ENCODE results near the gene AAK1. TPM values are rescaled to one million over a fixed set of nuclear protein-coding genes. Genes with fewer than 3 reads are reported as not detected.

AAK1 gene
- polyA plus RNA-seq, 1 of the 3 experiments (the other 2 are of a cell fraction), result 13.4 TPM

DNA sequence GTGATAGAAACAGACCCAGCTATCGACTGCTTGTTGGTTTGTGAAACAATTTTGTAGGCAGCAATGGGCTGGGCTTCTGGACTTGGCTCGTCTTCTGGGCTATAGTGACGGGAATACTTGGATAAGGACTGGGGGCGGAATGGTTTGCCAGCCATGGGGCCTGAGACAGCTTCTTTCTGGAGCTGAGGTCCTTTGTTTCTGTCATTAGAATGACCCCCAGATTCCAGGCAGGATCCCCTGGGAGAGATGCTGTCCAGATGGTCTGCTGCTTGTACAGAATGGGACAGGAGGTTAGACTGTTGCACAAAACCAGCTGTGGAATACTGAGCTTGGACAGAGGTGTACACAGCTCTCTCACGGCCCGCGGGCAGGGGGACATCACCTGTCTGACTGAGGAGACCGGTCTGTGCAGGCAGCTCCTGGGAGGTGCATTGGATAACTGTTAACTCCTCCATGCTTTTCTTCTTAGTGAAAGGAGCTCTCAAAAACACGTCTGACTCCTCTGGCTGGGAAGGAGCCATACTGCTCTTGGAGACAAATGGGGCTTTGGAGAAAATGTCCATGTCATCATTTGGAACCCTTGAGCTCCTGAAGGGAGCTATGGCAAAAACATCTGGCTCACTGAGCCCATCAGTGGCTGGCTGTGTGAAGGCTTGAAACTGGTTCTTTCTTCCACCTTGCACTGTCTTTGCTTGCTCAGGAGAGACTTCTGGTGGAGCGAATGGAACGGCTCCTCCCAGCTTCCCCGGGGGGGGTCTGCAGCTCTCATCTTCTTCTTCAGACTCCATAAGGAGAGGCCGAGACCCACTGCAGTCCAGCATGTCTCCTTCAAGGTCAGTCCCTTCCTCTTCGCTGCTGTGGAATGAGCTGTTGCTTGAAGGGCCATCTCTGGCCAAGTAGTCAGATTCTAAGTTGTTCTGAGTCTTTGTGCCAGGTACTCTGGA lies 177.8 kb downstream of the AAK1 start (continued):
- TF ChIP-seq, protein P1, sequence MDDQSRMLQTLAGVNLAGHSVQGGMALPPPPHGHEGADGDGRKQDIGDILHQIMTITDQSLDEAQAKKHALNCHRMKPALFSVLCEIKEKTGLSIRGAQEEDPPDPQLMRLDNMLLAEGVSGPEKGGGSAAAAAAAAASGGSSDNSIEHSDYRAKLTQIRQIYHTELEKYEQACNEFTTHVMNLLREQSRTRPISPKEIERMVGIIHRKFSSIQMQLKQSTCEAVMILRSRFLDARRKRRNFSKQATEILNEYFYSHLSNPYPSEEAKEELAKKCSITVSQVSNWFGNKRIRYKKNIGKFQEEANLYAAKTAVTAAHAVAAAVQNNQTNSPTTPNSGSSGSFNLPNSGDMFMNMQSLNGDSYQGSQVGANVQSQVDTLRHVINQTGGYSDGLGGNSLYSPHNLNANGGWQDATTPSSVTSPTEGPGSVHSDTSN (IDR thresholded peaks at IDR 0.05), result no peak

DNA sequence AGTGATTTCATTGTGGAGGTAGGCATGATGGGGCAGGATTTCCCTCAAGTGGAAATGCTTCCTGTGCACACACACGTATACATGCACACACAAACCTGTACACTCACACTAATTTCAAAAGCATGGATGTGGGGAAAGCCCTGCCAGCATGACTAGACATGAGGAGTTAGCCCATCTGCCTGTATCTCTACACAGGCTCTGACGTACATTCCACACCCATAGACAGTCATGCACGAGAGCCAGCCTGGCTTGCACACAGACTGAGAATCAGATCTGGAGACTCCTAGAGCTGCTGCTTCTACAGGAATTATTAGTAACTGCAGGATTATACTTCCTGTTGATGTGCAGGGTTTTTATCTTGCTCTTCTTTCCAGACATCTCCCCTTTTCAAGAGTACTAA lies 179.0 kb downstream of the AAK1 start:
- no peaks in the 10 kb centered on the region for H3K9me3 ChIP-seq
- H3K4me1 ChIP-seq (ENCODE audit: control insufficient read depth in 1 of 2, insufficient read depth in 2 of 2, low read depth in 1 of 2, low read length in 1 of 2), result no peaks in the 10 kb centered on the region; a peak in 1 of 4 replicates
- H3K9me2 ChIP-seq, result no peaks in the 10 kb centered on the region
- no peak for DNase-seq
- H4K20me1 ChIP-seq (ENCODE audit: insufficient read depth), result no peaks in the 10 kb centered on the region
- 95% methylated on average over 3 of the region's 3 CpGs for WGBS (ENCODE audit: low lambda C conversion rate)
- POLR2A ChIA-PET, result no interaction called here
- no peak overlapping the region for H3K4me2 ChIP-seq
- H3K27ac ChIP-seq (ENCODE audit: low read depth in 2 of 2, low read length in 1 of 2), result no peak overlapping the region; a peak in 1 of 4 replicates
- no peaks in the 10 kb centered on the region for H3K27me3 ChIP-seq (ENCODE audit: insufficient read depth)
- H2AFZ ChIP-seq (ENCODE audit: low read depth), result no peak overlapping the region
- H3K4me3 ChIP-seq (ENCODE audit: low read depth in 2 of 2, low read length in 1 of 2), result no peak overlapping the region
- CTCF ChIA-PET, result interaction anchor here (0.9 kb wide), 1 partner anchor 452 kb away, joined by 3 read pairs; the partner anchor contains the start of gene ANTXR1
- no peaks in the 10 kb centered on the region for H3K79me2 ChIP-seq (ENCODE audit: insufficient read depth)
- H3F3A ChIP-seq (replicated peaks; ENCODE audit: insufficient read depth), result no peaks in the 10 kb centered on the region
- H3K9ac ChIP-seq, result no peak overlapping the region
- peaks cover 23 to 35% of the 10 kb centered on the region in 2 experiments for H3K36me3 ChIP-seq (replicated peaks in 1 of 2; ENCODE audit: control insufficient read depth in 1 of 2, insufficient read depth in 2 of 2, low read length in 1 of 2)
- TF ChIP-seq RXRA (IDR thresholded peaks at IDR 0.05; ENCODE audit: borderline replicate concordance, low read depth) (no peak), GABPA (IDR thresholded peaks at IDR 0.05; ENCODE audit: low read depth) (no peak), RFX5 (IDR thresholded peaks at IDR 0.05; ENCODE audit: low read length) (no peak), YY1 (IDR thresholded peaks at IDR 0.05; ENCODE audit: low read depth) (no peak), FOXM1 (IDR thresholded peaks at IDR 0.05; ENCODE audit: low read depth) (no peak), POLR2AphosphoS5 (IDR thresholded peaks at IDR 0.05; ENCODE audit: low read depth, low read length) (no peak), CHD2 (IDR thresholded peaks at IDR 0.05; ENCODE audit: low read length, partially characterized antibody) (no peak), MEF2A (IDR thresholded peaks at IDR 0.05; ENCODE audit: borderline replicate concordance, low read depth) (no peak), ELF1 (IDR thresholded peaks at IDR 0.05) (no peak), RAD21 (IDR thresholded peaks at IDR 0.05; ENCODE audit: low read length) (no peak), TEAD4 (IDR thresholded peaks at IDR 0.05; ENCODE audit: borderline replicate concordance, insufficient read depth) (no peak), JUND (IDR thresholded peaks at IDR 0.05) (no peak), EZH2phosphoT487 (IDR thresholded peaks at IDR 0.05; ENCODE audit: borderline replicate concordance, low read depth) (no peak)
- TF ChIP-seq, protein P2, sequence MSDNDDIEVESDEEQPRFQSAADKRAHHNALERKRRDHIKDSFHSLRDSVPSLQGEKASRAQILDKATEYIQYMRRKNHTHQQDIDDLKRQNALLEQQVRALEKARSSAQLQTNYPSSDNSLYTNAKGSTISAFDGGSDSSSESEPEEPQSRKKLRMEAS (IDR thresholded peaks at IDR 0.05; ENCODE audit: low read depth), result no peak
- TF ChIP-seq, protein P3, sequence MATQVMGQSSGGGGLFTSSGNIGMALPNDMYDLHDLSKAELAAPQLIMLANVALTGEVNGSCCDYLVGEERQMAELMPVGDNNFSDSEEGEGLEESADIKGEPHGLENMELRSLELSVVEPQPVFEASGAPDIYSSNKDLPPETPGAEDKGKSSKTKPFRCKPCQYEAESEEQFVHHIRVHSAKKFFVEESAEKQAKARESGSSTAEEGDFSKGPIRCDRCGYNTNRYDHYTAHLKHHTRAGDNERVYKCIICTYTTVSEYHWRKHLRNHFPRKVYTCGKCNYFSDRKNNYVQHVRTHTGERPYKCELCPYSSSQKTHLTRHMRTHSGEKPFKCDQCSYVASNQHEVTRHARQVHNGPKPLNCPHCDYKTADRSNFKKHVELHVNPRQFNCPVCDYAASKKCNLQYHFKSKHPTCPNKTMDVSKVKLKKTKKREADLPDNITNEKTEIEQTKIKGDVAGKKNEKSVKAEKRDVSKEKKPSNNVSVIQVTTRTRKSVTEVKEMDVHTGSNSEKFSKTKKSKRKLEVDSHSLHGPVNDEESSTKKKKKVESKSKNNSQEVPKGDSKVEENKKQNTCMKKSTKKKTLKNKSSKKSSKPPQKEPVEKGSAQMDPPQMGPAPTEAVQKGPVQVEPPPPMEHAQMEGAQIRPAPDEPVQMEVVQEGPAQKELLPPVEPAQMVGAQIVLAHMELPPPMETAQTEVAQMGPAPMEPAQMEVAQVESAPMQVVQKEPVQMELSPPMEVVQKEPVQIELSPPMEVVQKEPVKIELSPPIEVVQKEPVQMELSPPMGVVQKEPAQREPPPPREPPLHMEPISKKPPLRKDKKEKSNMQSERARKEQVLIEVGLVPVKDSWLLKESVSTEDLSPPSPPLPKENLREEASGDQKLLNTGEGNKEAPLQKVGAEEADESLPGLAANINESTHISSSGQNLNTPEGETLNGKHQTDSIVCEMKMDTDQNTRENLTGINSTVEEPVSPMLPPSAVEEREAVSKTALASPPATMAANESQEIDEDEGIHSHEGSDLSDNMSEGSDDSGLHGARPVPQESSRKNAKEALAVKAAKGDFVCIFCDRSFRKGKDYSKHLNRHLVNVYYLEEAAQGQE (IDR thresholded peaks at IDR 0.05; ENCODE audit: low read depth, low read length), result no peak
- TF ChIP-seq, protein P4, sequence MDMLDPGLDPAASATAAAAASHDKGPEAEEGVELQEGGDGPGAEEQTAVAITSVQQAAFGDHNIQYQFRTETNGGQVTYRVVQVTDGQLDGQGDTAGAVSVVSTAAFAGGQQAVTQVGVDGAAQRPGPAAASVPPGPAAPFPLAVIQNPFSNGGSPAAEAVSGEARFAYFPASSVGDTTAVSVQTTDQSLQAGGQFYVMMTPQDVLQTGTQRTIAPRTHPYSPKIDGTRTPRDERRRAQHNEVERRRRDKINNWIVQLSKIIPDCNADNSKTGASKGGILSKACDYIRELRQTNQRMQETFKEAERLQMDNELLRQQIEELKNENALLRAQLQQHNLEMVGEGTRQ (IDR thresholded peaks at IDR 0.05; ENCODE audit: borderline replicate concordance, low read depth, low read length), result no peak
- TF ChIP-seq, protein P5, sequence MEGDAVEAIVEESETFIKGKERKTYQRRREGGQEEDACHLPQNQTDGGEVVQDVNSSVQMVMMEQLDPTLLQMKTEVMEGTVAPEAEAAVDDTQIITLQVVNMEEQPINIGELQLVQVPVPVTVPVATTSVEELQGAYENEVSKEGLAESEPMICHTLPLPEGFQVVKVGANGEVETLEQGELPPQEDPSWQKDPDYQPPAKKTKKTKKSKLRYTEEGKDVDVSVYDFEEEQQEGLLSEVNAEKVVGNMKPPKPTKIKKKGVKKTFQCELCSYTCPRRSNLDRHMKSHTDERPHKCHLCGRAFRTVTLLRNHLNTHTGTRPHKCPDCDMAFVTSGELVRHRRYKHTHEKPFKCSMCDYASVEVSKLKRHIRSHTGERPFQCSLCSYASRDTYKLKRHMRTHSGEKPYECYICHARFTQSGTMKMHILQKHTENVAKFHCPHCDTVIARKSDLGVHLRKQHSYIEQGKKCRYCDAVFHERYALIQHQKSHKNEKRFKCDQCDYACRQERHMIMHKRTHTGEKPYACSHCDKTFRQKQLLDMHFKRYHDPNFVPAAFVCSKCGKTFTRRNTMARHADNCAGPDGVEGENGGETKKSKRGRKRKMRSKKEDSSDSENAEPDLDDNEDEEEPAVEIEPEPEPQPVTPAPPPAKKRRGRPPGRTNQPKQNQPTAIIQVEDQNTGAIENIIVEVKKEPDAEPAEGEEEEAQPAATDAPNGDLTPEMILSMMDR (IDR thresholded peaks at IDR 0.05), result no peak
- TF ChIP-seq, protein P6, sequence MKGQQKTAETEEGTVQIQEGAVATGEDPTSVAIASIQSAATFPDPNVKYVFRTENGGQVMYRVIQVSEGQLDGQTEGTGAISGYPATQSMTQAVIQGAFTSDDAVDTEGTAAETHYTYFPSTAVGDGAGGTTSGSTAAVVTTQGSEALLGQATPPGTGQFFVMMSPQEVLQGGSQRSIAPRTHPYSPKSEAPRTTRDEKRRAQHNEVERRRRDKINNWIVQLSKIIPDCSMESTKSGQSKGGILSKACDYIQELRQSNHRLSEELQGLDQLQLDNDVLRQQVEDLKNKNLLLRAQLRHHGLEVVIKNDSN (IDR thresholded peaks at IDR 0.05; ENCODE audit: borderline replicate concordance, low read depth), result no peak
- TF ChIP-seq, protein P7, sequence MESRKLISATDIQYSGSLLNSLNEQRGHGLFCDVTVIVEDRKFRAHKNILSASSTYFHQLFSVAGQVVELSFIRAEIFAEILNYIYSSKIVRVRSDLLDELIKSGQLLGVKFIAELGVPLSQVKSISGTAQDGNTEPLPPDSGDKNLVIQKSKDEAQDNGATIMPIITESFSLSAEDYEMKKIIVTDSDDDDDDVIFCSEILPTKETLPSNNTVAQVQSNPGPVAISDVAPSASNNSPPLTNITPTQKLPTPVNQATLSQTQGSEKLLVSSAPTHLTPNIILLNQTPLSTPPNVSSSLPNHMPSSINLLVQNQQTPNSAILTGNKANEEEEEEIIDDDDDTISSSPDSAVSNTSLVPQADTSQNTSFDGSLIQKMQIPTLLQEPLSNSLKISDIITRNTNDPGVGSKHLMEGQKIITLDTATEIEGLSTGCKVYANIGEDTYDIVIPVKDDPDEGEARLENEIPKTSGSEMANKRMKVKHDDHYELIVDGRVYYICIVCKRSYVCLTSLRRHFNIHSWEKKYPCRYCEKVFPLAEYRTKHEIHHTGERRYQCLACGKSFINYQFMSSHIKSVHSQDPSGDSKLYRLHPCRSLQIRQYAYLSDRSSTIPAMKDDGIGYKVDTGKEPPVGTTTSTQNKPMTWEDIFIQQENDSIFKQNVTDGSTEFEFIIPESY (IDR thresholded peaks at IDR 0.05; ENCODE audit: borderline replicate concordance, low read depth), result no peak
